ENCODE data around the gene WSCD1.

Gene WSCD1

GRCh38 chr17:6104956-6105648 is 34.9 kb downstream of the WSCD1 start:
- Histone ChIP-seq H3K4me3 (ENCODE audit: low read length) (no peak overlapping the region), H3K79me2 (ENCODE audit: control insufficient read depth, insufficient read depth, low read length) (no peaks in the 10 kb centered on the region), H3K79me1 (ENCODE audit: low read length) (no peaks in the 10 kb centered on the region), H3K9ac (ENCODE audit: low read length) (no peak overlapping the region), H4K8ac (ENCODE audit: low read depth, low read length) (no peak overlapping the region), H3K4me1 (ENCODE audit: control insufficient read depth, low read depth, low read length) (peaks cover 3% of the 10 kb centered on the region), H3K18ac (ENCODE audit: low read length) (no peak overlapping the region), H3K4ac (ENCODE audit: low read depth, low read length) (no peak overlapping the region), H2BK120ac (ENCODE audit: low read depth, low read length) (no peak overlapping the region), H2BK5ac (ENCODE audit: low read length) (no peak overlapping the region), H2BK15ac (replicated peaks; ENCODE audit: low read depth) (no peak overlapping the region), H3K56ac (ENCODE audit: low read length) (peak overlapping the region; percentile 37), H3K27ac (ENCODE audit: low read depth, low read length) (no peak overlapping the region), H3K36me3 (ENCODE audit: control insufficient read depth, insufficient read depth, low read length) (no peaks in the 10 kb centered on the region), H2AK5ac (ENCODE audit: low read length) (no peak overlapping the region), H3K4me2 (ENCODE audit: low read length) (no peak overlapping the region), H4K5ac (ENCODE audit: low read length) (no peak overlapping the region), H3K23ac (ENCODE audit: low read length) (no peak overlapping the region), H3K27me3 (ENCODE audit: insufficient read depth, low read length, poor library complexity) (no peaks in the 10 kb centered on the region)
- no peak for DNase-seq
- WGBS (ENCODE audit: extremely low coverage, insufficient coverage, low lambda C conversion rate) = no CpG with 5 or more reads among the region's 12 CpGs

- Histone ChIP-seq H3K27ac (ENCODE audit: low read depth, low read length) (no peak overlapping the region), H2AK5ac (ENCODE audit: low read length) (no peak overlapping the region), H3K4me1 (ENCODE audit: control insufficient read depth, low read depth, low read length) (peaks cover 3% of the 10 kb centered on the region), H3K18ac (ENCODE audit: low read length) (no peak overlapping the region), H3K4ac (ENCODE audit: low read depth, low read length) (no peak overlapping the region), H3K4me3 (ENCODE audit: low read length) (no peak overlapping the region), H4K5ac (ENCODE audit: low read length) (no peak overlapping the region), H2BK15ac (replicated peaks; ENCODE audit: low read depth) (no peak overlapping the region), H3K36me3 (ENCODE audit: control insufficient read depth, insufficient read depth, low read length) (no peaks in the 10 kb centered on the region), H4K8ac (ENCODE audit: low read depth, low read length) (no peak overlapping the region), H2BK120ac (ENCODE audit: low read depth, low read length) (no peak overlapping the region), H3K23ac (ENCODE audit: low read length) (no peak overlapping the region), H3K27me3 (ENCODE audit: insufficient read depth, low read length, poor library complexity) (no peaks in the 10 kb centered on the region), H3K56ac (ENCODE audit: low read length) (no peak overlapping the region), H3K79me1 (ENCODE audit: low read length) (no peaks in the 10 kb centered on the region), H2BK5ac (ENCODE audit: low read length) (no peak overlapping the region), H3K79me2 (ENCODE audit: control insufficient read depth, insufficient read depth, low read length) (no peaks in the 10 kb centered on the region), H3K9ac (ENCODE audit: low read length) (no peak overlapping the region), H3K4me2 (ENCODE audit: low read length) (no peak overlapping the region)
- WGBS (ENCODE audit: extremely low coverage, insufficient coverage, low lambda C conversion rate) = no CpG with 5 or more reads among the region's 6 CpGs
- DNase-seq = peak; percentile 71
Measured at GRCh38 chr17:6105649-6106007, 35.4 kb downstream of the WSCD1 start.

- no peak overlapping the region for H3K4ac ChIP-seq (ENCODE audit: low read depth, low read length)
- no peaks in the 10 kb centered on the region for H3K36me3 ChIP-seq (ENCODE audit: control insufficient read depth, insufficient read depth, low read length)
- DNase-seq = no peak
- no peaks in the 10 kb centered on the region for H3K79me1 ChIP-seq (ENCODE audit: low read length)
- H2BK120ac ChIP-seq (ENCODE audit: low read depth, low read length) = no peak overlapping the region
- no peak overlapping the region for H4K8ac ChIP-seq (ENCODE audit: low read depth, low read length)
- no peak overlapping the region for H3K23ac ChIP-seq (ENCODE audit: low read length)
- H3K56ac ChIP-seq (ENCODE audit: low read length) = no peak overlapping the region
- no peak overlapping the region for H3K9ac ChIP-seq (ENCODE audit: low read length)
- H3K18ac ChIP-seq (ENCODE audit: low read length) = no peak overlapping the region
- peaks cover 3% of the 10 kb centered on the region for H3K4me1 ChIP-seq (ENCODE audit: control insufficient read depth, low read depth, low read length)
- no peak overlapping the region for H2BK15ac ChIP-seq (replicated peaks; ENCODE audit: low read depth)
- H2BK5ac ChIP-seq (ENCODE audit: low read length) = no peak overlapping the region
- WGBS (ENCODE audit: extremely low coverage, insufficient coverage, low lambda C conversion rate) = no CpG with 5 or more reads among the region's 2 CpGs
- no peaks in the 10 kb centered on the region for H3K27me3 ChIP-seq (ENCODE audit: insufficient read depth, low read length, poor library complexity)
- no peak overlapping the region for H3K4me3 ChIP-seq (ENCODE audit: low read length)
- no peak overlapping the region for H2AK5ac ChIP-seq (ENCODE audit: low read length)
- no peak overlapping the region for H3K27ac ChIP-seq (ENCODE audit: low read depth, low read length)
- H4K5ac ChIP-seq (ENCODE audit: low read length) = no peak overlapping the region
- no peak overlapping the region for H3K4me2 ChIP-seq (ENCODE audit: low read length)
- H3K79me2 ChIP-seq (ENCODE audit: control insufficient read depth, insufficient read depth, low read length) = no peaks in the 10 kb centered on the region
Measured at GRCh38 chr17:6106212-6106611, 36.0 kb downstream of the WSCD1 start.

- no peaks in the 10 kb centered on the region for H3K27me3 ChIP-seq (ENCODE audit: insufficient read depth, low read length, poor library complexity)
- WGBS (ENCODE audit: extremely low coverage, insufficient coverage, low lambda C conversion rate) = no CpG with 5 or more reads among the region's 12 CpGs
Measured at GRCh38 chr17:6107791-6108190, 37.6 kb downstream of the WSCD1 start.

GRCh38 chr17:6108382-6108781 is 38.2 kb downstream of the WSCD1 start:
- Histone ChIP-seq H2BK15ac (replicated peaks; ENCODE audit: low read depth) (no peak overlapping the region), H3K4me3 (ENCODE audit: low read length) (no peak overlapping the region), H3K23ac (ENCODE audit: low read length) (no peak overlapping the region), H2BK120ac (ENCODE audit: low read depth, low read length) (no peak overlapping the region), H3K4me2 (ENCODE audit: low read length) (no peak overlapping the region), H3K4me1 (ENCODE audit: control insufficient read depth, low read depth, low read length) (no peaks in the 10 kb centered on the region), H3K4ac (ENCODE audit: low read depth, low read length) (no peak overlapping the region), H3K79me2 (ENCODE audit: control insufficient read depth, insufficient read depth, low read length) (no peaks in the 10 kb centered on the region), H3K27me3 (ENCODE audit: insufficient read depth, low read length, poor library complexity) (no peaks in the 10 kb centered on the region), H3K9ac (ENCODE audit: low read length) (no peak overlapping the region), H3K27ac (ENCODE audit: low read depth, low read length) (no peak overlapping the region), H3K56ac (ENCODE audit: low read length) (no peak overlapping the region), H3K18ac (ENCODE audit: low read length) (no peak overlapping the region), H3K36me3 (ENCODE audit: control insufficient read depth, insufficient read depth, low read length) (no peaks in the 10 kb centered on the region), H2BK5ac (ENCODE audit: low read length) (no peak overlapping the region), H3K79me1 (ENCODE audit: low read length) (no peaks in the 10 kb centered on the region), H2AK5ac (ENCODE audit: low read length) (no peak overlapping the region), H4K8ac (ENCODE audit: low read depth, low read length) (no peak overlapping the region), H4K5ac (ENCODE audit: low read length) (no peak overlapping the region)
- no peak for DNase-seq
- no CpG with 5 or more reads among the region's 5 CpGs for WGBS (ENCODE audit: extremely low coverage, insufficient coverage, low lambda C conversion rate)

More at GRCh38 chr17:6107791-6108190, 37.6 kb downstream of the WSCD1 start:
- Histone ChIP-seq H3K4me3 (ENCODE audit: low read length) (no peak overlapping the region), H2BK120ac (ENCODE audit: low read depth, low read length) (no peak overlapping the region), H2BK5ac (ENCODE audit: low read length) (no peak overlapping the region), H3K4ac (ENCODE audit: low read depth, low read length) (no peak overlapping the region), H3K56ac (ENCODE audit: low read length) (no peak overlapping the region), H3K4me2 (ENCODE audit: low read length) (no peak overlapping the region), H4K8ac (ENCODE audit: low read depth, low read length) (no peak overlapping the region), H2BK15ac (replicated peaks; ENCODE audit: low read depth) (no peak overlapping the region), H3K23ac (ENCODE audit: low read length) (no peak overlapping the region), H3K18ac (ENCODE audit: low read length) (no peak overlapping the region), H4K5ac (ENCODE audit: low read length) (no peak overlapping the region), H3K9ac (ENCODE audit: low read length) (no peak overlapping the region), H3K36me3 (ENCODE audit: control insufficient read depth, insufficient read depth, low read length) (no peaks in the 10 kb centered on the region), H3K79me2 (ENCODE audit: control insufficient read depth, insufficient read depth, low read length) (no peaks in the 10 kb centered on the region), H2AK5ac (ENCODE audit: low read length) (no peak overlapping the region), H3K79me1 (ENCODE audit: low read length) (no peaks in the 10 kb centered on the region), H3K4me1 (ENCODE audit: control insufficient read depth, low read depth, low read length) (no peaks in the 10 kb centered on the region), H3K27ac (ENCODE audit: low read depth, low read length) (no peak overlapping the region)
- DNase-seq = no peak

- Histone ChIP-seq H3K4me1 (ENCODE audit: control insufficient read depth, low read depth, low read length) (no peaks in the 10 kb centered on the region), H3K9ac (ENCODE audit: low read length) (no peak overlapping the region), H2AK5ac (ENCODE audit: low read length) (no peak overlapping the region), H3K27ac (ENCODE audit: low read depth, low read length) (no peak overlapping the region), H2BK120ac (ENCODE audit: low read depth, low read length) (no peak overlapping the region), H3K56ac (ENCODE audit: low read length) (no peak overlapping the region), H4K5ac (ENCODE audit: low read length) (no peak overlapping the region), H3K79me1 (ENCODE audit: low read length) (no peaks in the 10 kb centered on the region), H3K4ac (ENCODE audit: low read depth, low read length) (no peak overlapping the region), H3K4me3 (ENCODE audit: low read length) (no peak overlapping the region), H2BK15ac (replicated peaks; ENCODE audit: low read depth) (no peak overlapping the region), H3K18ac (ENCODE audit: low read length) (no peak overlapping the region), H3K79me2 (ENCODE audit: control insufficient read depth, insufficient read depth, low read length) (no peaks in the 10 kb centered on the region), H3K27me3 (ENCODE audit: insufficient read depth, low read length, poor library complexity) (no peaks in the 10 kb centered on the region), H3K4me2 (ENCODE audit: low read length) (no peak overlapping the region), H4K8ac (ENCODE audit: low read depth, low read length) (no peak overlapping the region), H3K36me3 (ENCODE audit: control insufficient read depth, insufficient read depth, low read length) (no peaks in the 10 kb centered on the region), H3K23ac (ENCODE audit: low read length) (no peak overlapping the region), H2BK5ac (ENCODE audit: low read length) (no peak overlapping the region)
- no peak for DNase-seq
- no CpG with 5 or more reads among the region's 5 CpGs for WGBS (ENCODE audit: extremely low coverage, insufficient coverage, low lambda C conversion rate)
Measured at GRCh38 chr17:6108987-6109386, 38.8 kb downstream of the WSCD1 start.
